ENCODE results near the gene SLC25A1. TPM values are rescaled to one million over a fixed set of nuclear protein-coding genes. Genes with fewer than 3 reads are reported as not detected.

The SLC25A1 gene
- total RNA-seq, 5 donors from 2014 or later (not counting 1 experiment from before 2014, with no cell fraction given): 24.1 to 52.9 (median 45.7) TPM

DNA sequence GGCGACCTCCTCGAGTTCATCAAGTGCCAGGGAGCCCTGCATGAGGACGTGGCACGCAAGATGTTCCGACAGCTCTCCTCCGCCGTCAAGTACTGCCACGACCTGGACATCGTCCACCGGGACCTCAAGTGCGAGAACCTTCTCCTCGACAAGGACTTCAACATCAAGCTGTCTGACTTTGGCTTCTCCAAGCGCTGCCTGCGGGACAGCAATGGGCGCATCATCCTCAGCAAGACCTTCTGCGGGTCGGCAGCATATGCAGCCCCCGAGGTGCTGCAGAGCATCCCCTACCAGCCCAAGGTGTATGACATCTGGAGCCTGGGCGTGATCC, 46.9 kb downstream of the SLC25A1 start:
- H3K27ac Mint-ChIP-seq: no peak overlapping the region
- ATAC-seq (replicated peaks in 1 of 4) (no peak), DNase-seq (no peak)
- POLR2A ChIA-PET: no interaction called here
- Histone ChIP-seq H3K27ac (ENCODE audit: low read length) (no peak overlapping the region), H3K9me3 (no peaks in the 10 kb centered on the region), H3K27me3 (replicated peaks in 1 of 2; ENCODE audit: control insufficient read depth in 2 of 2, extremely low read depth in 1 of 2, insufficient read depth in 2 of 2, low read length in 1 of 2) (no peaks in the 10 kb centered on the region), H3K4me1 (ENCODE audit: control insufficient read depth in 1 of 2, extremely low read depth in 1 of 2, insufficient read depth in 2 of 2, low read length in 2 of 2) (no peaks in the 10 kb centered on the region), H3K36me3 (ENCODE audit: control insufficient read depth in 2 of 2, extremely low read depth in 1 of 2, insufficient read depth in 1 of 2, low read length in 1 of 2) (peaks cover 15 to 25% of the 10 kb centered on the region in 2 donors), H3K4me3 (ENCODE audit: control insufficient read depth in 1 of 2, extremely low read depth in 1 of 2, low read length in 1 of 2) (no peak overlapping the region)
- H3K9me3 Mint-ChIP-seq: no peaks in the 10 kb centered on the region
- WGBS (ENCODE audit: insufficient coverage): 96% methylated on average over 19 of the region's 19 CpGs
- peaks cover 18% of the 10 kb centered on the region for H3K36me3 Mint-ChIP-seq
- H3K27me3 Mint-ChIP-seq: no peaks in the 10 kb centered on the region
- CTCF ChIA-PET: no interaction called here
- H3K4me1 Mint-ChIP-seq: no peaks in the 10 kb centered on the region
- H3K4me3 Mint-ChIP-seq: no peak overlapping the region

- no peak for ATAC-seq (replicated peaks in 1 of 4)
- Mint-ChIP-seq H3K27me3 (no peaks in the 10 kb centered on the region), H3K36me3 (peaks cover 14% of the 10 kb centered on the region), H3K9me3 (no peaks in the 10 kb centered on the region), H3K4me3 (no peak within 1 kb of the TSS), H3K27ac (no peak within 1 kb of the TSS), H3K4me1 (no peaks in the 10 kb centered on the region)
- ChIA-PET CTCF (no interaction called here), POLR2A (interaction anchor here in 1 of 2 donors (0.5 kb wide), 1 partner anchor 20 kb away, joined by 3 read pairs; no protein-coding TSS in a partner anchor)
- no peak within 1 kb of the TSS for H3K4me3 ChIP-seq (ENCODE audit: control insufficient read depth in 1 of 2, extremely low read depth in 1 of 2, low read length in 1 of 2)
- no peaks in the 10 kb centered on the region for H3K9me3 ChIP-seq
- DNase-seq: no peak
- no peak within 1 kb of the TSS for H3K27ac ChIP-seq (ENCODE audit: low read length)
- H3K36me3 ChIP-seq (ENCODE audit: control insufficient read depth in 2 of 2, extremely low read depth in 1 of 2, insufficient read depth in 1 of 2, low read length in 1 of 2): peaks cover 15 to 20% of the 10 kb centered on the region in 2 donors
- 95% methylated on average over 26 of the region's 27 CpGs for WGBS (ENCODE audit: insufficient coverage)
- H3K4me1 ChIP-seq (ENCODE audit: control insufficient read depth in 1 of 2, extremely low read depth in 1 of 2, insufficient read depth in 2 of 2, low read length in 2 of 2): no peaks in the 10 kb centered on the region
- no peaks in the 10 kb centered on the region for H3K27me3 ChIP-seq (replicated peaks in 1 of 2; ENCODE audit: control insufficient read depth in 2 of 2, extremely low read depth in 1 of 2, insufficient read depth in 2 of 2, low read length in 1 of 2)
These were observed 47.4 kb downstream of the SLC25A1 start, which contains the start of gene TSSK2 for GRCh38 chr22:19130959-19131684. TSSK2 (plus strand) TSS chr22:19131308; CDS start chr22:19131400, 92 bp downstream.

- Mint-ChIP-seq H3K4me1 (no peaks in the 10 kb centered on the region), H3K27me3 (no peaks in the 10 kb centered on the region), H3K4me3 (no peak overlapping the region), H3K36me3 (peaks cover 7% of the 10 kb centered on the region), H3K27ac (no peak overlapping the region), H3K9me3 (no peaks in the 10 kb centered on the region)
- Histone ChIP-seq H3K27ac (ENCODE audit: low read length) (no peak overlapping the region), H3K4me3 (ENCODE audit: control insufficient read depth in 1 of 2, extremely low read depth in 1 of 2, low read length in 1 of 2) (no peak overlapping the region), H3K9me3 (no peaks in the 10 kb centered on the region), H3K36me3 (ENCODE audit: control insufficient read depth in 2 of 2, extremely low read depth in 1 of 2, insufficient read depth in 1 of 2, low read length in 1 of 2) (peaks cover 12 to 20% of the 10 kb centered on the region in 2 donors), H3K4me1 (ENCODE audit: control insufficient read depth in 1 of 2, extremely low read depth in 1 of 2, insufficient read depth in 2 of 2, low read length in 2 of 2) (no peaks in the 10 kb centered on the region), H3K27me3 (replicated peaks in 1 of 2; ENCODE audit: control insufficient read depth in 2 of 2, extremely low read depth in 1 of 2, insufficient read depth in 2 of 2, low read length in 1 of 2) (peaks cover 0 to 6% of the 10 kb centered on the region in 2 experiments)
- ChIA-PET POLR2A (no interaction called here), CTCF (no interaction called here)
- DNase-seq (no peak), ATAC-seq (replicated peaks in 1 of 4) (peak in 1 of 4 experiments; percentile 11)
- 89% methylated on average over 7 of the region's 8 CpGs for WGBS (ENCODE audit: insufficient coverage)
These were observed 48.7 kb downstream of the SLC25A1 start for GRCh38 chr22:19129871-19130270.

GRCh38 chr22:19128946-19129727, 49.4 kb downstream of the SLC25A1 start:
- Mint-ChIP-seq H3K27ac (no peak overlapping the region), H3K4me1 (peaks cover 0 to under 1% (median 0%) of the 10 kb centered on the region in 3 donors), H3K9me3 (no peaks in the 10 kb centered on the region), H3K4me3 (no peak overlapping the region), H3K27me3 (no peaks in the 10 kb centered on the region), H3K36me3 (peaks cover 7% of the 10 kb centered on the region)
- DNase-seq (no peak), ATAC-seq (replicated peaks in 1 of 4) (no peak)
- CTCF ChIA-PET: interaction anchor here in 1 of 2 donors (0.9 kb wide), 1 partner anchor 11 kb away, joined by 4 read pairs; no protein-coding TSS in a partner anchor
- no peak overlapping the region for H3K4me3 ChIP-seq (ENCODE audit: control insufficient read depth in 1 of 2, extremely low read depth in 1 of 2, low read length in 1 of 2)
- POLR2A ChIA-PET: no interaction called here
- peaks cover 0 to 12% of the 10 kb centered on the region in 2 experiments for H3K27me3 ChIP-seq (replicated peaks in 1 of 2; ENCODE audit: control insufficient read depth in 2 of 2, extremely low read depth in 1 of 2, insufficient read depth in 2 of 2, low read length in 1 of 2)
- H3K27ac ChIP-seq (ENCODE audit: low read length): no peak overlapping the region
- 87% methylated on average over 7 of the region's 7 CpGs for WGBS (ENCODE audit: insufficient coverage)
- H3K9me3 ChIP-seq: no peaks in the 10 kb centered on the region
- H3K36me3 ChIP-seq (ENCODE audit: control insufficient read depth in 2 of 2, extremely low read depth in 1 of 2, insufficient read depth in 1 of 2, low read length in 1 of 2): peaks cover 5 to 18% of the 10 kb centered on the region in 2 donors
- H3K4me1 ChIP-seq (ENCODE audit: control insufficient read depth in 1 of 2, extremely low read depth in 1 of 2, insufficient read depth in 2 of 2, low read length in 2 of 2): no peaks in the 10 kb centered on the region

DNA sequence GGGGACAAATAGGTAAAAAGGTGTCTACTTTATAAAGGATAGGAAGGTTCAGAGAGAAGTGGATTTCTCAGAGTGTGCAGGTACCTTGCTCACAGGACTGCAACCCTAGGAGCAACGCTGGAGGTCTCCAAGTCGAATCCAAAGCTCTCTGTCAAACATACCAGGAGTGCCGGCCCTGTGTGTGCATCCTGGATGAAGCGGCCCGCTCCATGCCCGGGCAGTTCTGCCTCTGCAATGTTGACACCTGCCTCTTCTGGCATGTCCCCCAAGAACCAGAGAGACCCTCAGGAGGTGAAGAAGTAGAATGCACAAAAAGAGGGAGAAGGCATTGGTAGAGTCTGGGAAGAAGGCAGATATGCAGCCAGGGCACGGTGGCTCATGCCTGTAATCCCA, 50.5 kb downstream of the SLC25A1 start:
- 85% methylated on average over 5 of the region's 7 CpGs for WGBS (ENCODE audit: insufficient coverage)
- ATAC-seq (replicated peaks in 1 of 4): no peak
- no peaks in the 10 kb centered on the region for H3K27me3 Mint-ChIP-seq
- H3K4me1 Mint-ChIP-seq: peaks cover 2 to 6% (median 3%) of the 10 kb centered on the region in 3 donors
- POLR2A ChIA-PET: no interaction called here
- no peak overlapping the region for H3K27ac ChIP-seq (ENCODE audit: low read length)
- H3K36me3 Mint-ChIP-seq: peaks cover 7% of the 10 kb centered on the region
- H3K4me1 ChIP-seq (ENCODE audit: control insufficient read depth in 1 of 2, extremely low read depth in 1 of 2, insufficient read depth in 2 of 2, low read length in 2 of 2): peaks cover under 1 to 3% of the 10 kb centered on the region in 2 experiments
- no peaks in the 10 kb centered on the region for H3K9me3 Mint-ChIP-seq
- H3K4me3 Mint-ChIP-seq: no peak overlapping the region
- DNase-seq: no peak
- CTCF ChIA-PET: interaction anchor here in 1 of 2 donors (0.9 kb wide), 1 partner anchor 10 kb away, joined by 4 read pairs; no protein-coding TSS in a partner anchor
- H3K9me3 ChIP-seq: no peaks in the 10 kb centered on the region
- peaks cover 3 to 7% of the 10 kb centered on the region in 2 donors for H3K36me3 ChIP-seq (ENCODE audit: control insufficient read depth in 2 of 2, extremely low read depth in 1 of 2, insufficient read depth in 1 of 2, low read length in 1 of 2)
- no peak overlapping the region for H3K4me3 ChIP-seq (ENCODE audit: control insufficient read depth in 1 of 2, extremely low read depth in 1 of 2, low read length in 1 of 2)
- H3K27me3 ChIP-seq (replicated peaks in 1 of 2; ENCODE audit: control insufficient read depth in 2 of 2, extremely low read depth in 1 of 2, insufficient read depth in 2 of 2, low read length in 1 of 2): peaks cover 0 to 12% of the 10 kb centered on the region in 2 experiments
- H3K27ac Mint-ChIP-seq: no peak overlapping the region

DNA sequence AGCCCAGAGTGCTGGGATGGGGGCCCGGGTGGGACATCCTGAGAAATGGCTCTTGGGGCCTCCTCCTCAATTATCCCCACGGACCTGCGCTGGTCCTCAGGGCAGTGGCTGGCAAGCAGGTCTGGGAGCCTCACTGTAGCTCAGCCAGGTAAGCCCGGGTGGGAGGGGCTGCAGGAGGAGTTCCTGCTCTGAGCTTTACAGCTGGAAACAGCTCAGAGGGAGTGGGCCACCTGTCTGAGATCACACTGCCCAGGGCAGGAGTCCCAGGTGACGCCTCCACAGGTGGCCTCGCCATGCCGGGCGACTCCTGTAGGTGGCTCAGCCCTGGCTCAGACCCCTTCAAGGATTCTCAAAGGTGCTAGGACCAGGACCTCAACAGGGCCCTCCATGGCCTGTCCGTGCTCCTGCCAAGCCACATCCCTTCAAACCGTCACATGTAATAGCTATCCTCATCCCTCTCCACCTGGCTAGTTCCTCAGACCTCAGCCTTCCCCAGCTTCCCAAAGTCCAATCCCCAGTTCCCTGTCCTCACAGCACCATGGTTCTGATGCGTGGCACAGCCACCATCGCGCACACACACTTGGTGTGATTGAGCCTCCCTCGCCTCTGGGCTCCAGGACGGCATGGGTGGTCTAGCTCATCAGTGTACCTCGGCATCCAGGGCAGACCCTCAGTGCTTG, 51.1 kb downstream of the SLC25A1 start:
- H3K4me1 ChIP-seq (ENCODE audit: control insufficient read depth in 1 of 2, extremely low read depth in 1 of 2, insufficient read depth in 2 of 2, low read length in 2 of 2): peaks cover 2 to 8% of the 10 kb centered on the region in 2 experiments
- ChIA-PET POLR2A (interaction anchor here in 1 of 2 donors (0.6 kb wide), 1 partner anchor 25 kb away, joined by 5 read pairs; no protein-coding TSS in a partner anchor), CTCF (interaction anchor here in 1 of 2 donors (0.6 kb wide), 1 partner anchor 14 kb away, joined by 5 read pairs; no protein-coding TSS in a partner anchor)
- H3K4me3 Mint-ChIP-seq: no peak overlapping the region
- peaks cover 0 to 12% of the 10 kb centered on the region in 2 experiments for H3K27me3 ChIP-seq (replicated peaks in 1 of 2; ENCODE audit: control insufficient read depth in 2 of 2, extremely low read depth in 1 of 2, insufficient read depth in 2 of 2, low read length in 1 of 2)
- DNase-seq: no peak
- no peaks in the 10 kb centered on the region for H3K27me3 Mint-ChIP-seq
- no peak overlapping the region for H3K27ac ChIP-seq (ENCODE audit: low read length)
- H3K9me3 ChIP-seq: no peaks in the 10 kb centered on the region
- no peak overlapping the region for H3K27ac Mint-ChIP-seq
- WGBS (ENCODE audit: insufficient coverage): 95% methylated on average over 13 of the region's 16 CpGs
- peaks cover 7 to 11% (median 7%) of the 10 kb centered on the region in 3 donors for H3K4me1 Mint-ChIP-seq
- H3K36me3 Mint-ChIP-seq: peaks cover 7% of the 10 kb centered on the region
- ATAC-seq (replicated peaks in 1 of 4): no peak
- H3K36me3 ChIP-seq (ENCODE audit: control insufficient read depth in 2 of 2, extremely low read depth in 1 of 2, insufficient read depth in 1 of 2, low read length in 1 of 2): peaks cover 0 to 2% of the 10 kb centered on the region in 2 donors
- H3K4me3 ChIP-seq (ENCODE audit: control insufficient read depth in 1 of 2, extremely low read depth in 1 of 2, low read length in 1 of 2): no peak overlapping the region
- no peaks in the 10 kb centered on the region for H3K9me3 Mint-ChIP-seq

All from T-cell (primary cell).